Nephron progenitor cell (in vitro differentiated cells): ENCODE results near the gene MSL1.

Experiments
- DNase-seq: peaks from one replicate; pipeline ENCODE4 v3.0.0; 2021
- H3K27ac Mint-ChIP-seq: 2 replicates; pipeline ENCODE4 v1.8.0; 2021; ENCODE audit warnings: mild to moderate bottlenecking, moderate library complexity, mixed read lengths
- H3K27me3 Mint-ChIP-seq: 2 replicates; pipeline ENCODE4 v1.8.0; 2021; ENCODE audit warnings: mild to moderate bottlenecking, low read depth, mixed read lengths; ENCODE audit not compliant: poor library complexity
- H3K36me3 Mint-ChIP-seq: 2 replicates; pipeline ENCODE4 v1.8.0; 2021; ENCODE audit warnings: low read depth, mixed read lengths
- H3K4me1 Mint-ChIP-seq: 2 replicates; pipeline ENCODE4 v1.8.0; 2021; ENCODE audit warnings: mixed read lengths
- H3K4me3 Mint-ChIP-seq: 2 replicates; pipeline ENCODE4 v1.8.0; 2021; ENCODE audit warnings: mild to moderate bottlenecking, moderate library complexity, mixed read lengths
- H3K9me3 Mint-ChIP-seq: 2 replicates; pipeline ENCODE4 v1.8.0; 2021; ENCODE audit warnings: mild to moderate bottlenecking, moderate library complexity, mixed read lengths
- TF ChIP-seq, protein P1 (sequence below): fragments of 200-600 bp; sonication (generic); IDR thresholded peaks from 2 replicates; pipeline ENCODE4 v1.5.0; 2021; ENCODE audit warnings: antibody characterized with exemption

The MSL1 gene

DNA sequence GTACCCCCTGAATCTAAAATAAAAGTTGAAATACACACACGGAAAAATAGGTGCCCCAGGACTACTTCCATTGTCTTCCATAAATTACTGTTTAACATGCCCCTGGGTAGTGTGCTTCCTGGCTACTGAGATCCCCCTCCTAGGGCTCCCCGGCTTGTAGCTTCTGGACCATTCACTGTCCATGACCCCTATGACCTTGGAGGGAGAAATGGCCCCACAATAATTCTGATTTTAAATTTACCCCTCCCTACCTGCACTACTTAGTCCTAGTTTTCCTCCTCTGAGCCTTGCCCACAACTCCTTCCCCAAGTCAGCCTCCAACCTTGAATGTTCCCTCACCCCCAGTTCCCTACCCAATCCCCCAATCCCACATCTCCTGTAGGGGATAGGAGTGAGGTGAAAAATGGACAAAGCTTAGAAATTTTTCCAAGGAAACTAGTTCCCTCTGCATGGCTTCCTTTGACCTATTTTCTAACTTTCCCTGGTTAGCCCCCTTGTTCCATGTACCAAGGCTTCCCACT is 9.5 kb upstream of the MSL1 start:
- TF ChIP-seq, protein P1, sequence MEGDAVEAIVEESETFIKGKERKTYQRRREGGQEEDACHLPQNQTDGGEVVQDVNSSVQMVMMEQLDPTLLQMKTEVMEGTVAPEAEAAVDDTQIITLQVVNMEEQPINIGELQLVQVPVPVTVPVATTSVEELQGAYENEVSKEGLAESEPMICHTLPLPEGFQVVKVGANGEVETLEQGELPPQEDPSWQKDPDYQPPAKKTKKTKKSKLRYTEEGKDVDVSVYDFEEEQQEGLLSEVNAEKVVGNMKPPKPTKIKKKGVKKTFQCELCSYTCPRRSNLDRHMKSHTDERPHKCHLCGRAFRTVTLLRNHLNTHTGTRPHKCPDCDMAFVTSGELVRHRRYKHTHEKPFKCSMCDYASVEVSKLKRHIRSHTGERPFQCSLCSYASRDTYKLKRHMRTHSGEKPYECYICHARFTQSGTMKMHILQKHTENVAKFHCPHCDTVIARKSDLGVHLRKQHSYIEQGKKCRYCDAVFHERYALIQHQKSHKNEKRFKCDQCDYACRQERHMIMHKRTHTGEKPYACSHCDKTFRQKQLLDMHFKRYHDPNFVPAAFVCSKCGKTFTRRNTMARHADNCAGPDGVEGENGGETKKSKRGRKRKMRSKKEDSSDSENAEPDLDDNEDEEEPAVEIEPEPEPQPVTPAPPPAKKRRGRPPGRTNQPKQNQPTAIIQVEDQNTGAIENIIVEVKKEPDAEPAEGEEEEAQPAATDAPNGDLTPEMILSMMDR: no peak
- peak overlapping the region; percentile 67 for H3K4me3 Mint-ChIP-seq

DNA sequence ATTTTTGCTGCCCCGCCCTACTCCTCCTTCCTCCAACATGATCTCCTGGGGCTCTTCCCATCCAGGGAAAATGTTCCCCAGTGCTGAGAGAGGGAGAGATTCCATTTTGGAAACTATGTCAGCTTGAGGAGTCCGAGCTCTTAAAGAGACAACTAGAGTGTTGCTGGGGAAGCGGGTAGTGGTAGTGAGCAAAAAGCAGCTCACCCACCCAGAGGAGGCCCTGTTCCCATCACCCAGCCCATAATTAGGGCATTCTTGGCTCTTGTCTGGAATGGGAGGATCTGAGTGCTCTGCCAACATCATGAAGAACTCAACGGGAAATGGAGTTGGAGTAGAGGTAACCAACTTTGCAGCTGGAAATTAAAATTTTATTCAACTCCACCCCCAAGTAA is 9.1 kb upstream of the MSL1 start:
- TF ChIP-seq, protein P1: no peak
- H3K36me3 Mint-ChIP-seq: no peaks in the 10 kb centered on the region
- H3K9me3 Mint-ChIP-seq: no peaks in the 10 kb centered on the region
- DNase-seq: no peak
- no peak overlapping the region for H3K27ac Mint-ChIP-seq
- peak overlapping the region; percentile 76 for H3K4me3 Mint-ChIP-seq
- peaks cover 84% of the 10 kb centered on the region for H3K4me1 Mint-ChIP-seq
- peaks cover 2% of the 10 kb centered on the region for H3K27me3 Mint-ChIP-seq

More for the DNA sequence above, 9.5 kb upstream of the MSL1 start:
- H3K4me1 Mint-ChIP-seq: peaks cover 89% of the 10 kb centered on the region
- no peak for DNase-seq
- no peaks in the 10 kb centered on the region for H3K36me3 Mint-ChIP-seq
- peak overlapping the region; percentile 99 for H3K27ac Mint-ChIP-seq
- no peaks in the 10 kb centered on the region for H3K9me3 Mint-ChIP-seq
- peaks cover 2% of the 10 kb centered on the region for H3K27me3 Mint-ChIP-seq

DNA sequence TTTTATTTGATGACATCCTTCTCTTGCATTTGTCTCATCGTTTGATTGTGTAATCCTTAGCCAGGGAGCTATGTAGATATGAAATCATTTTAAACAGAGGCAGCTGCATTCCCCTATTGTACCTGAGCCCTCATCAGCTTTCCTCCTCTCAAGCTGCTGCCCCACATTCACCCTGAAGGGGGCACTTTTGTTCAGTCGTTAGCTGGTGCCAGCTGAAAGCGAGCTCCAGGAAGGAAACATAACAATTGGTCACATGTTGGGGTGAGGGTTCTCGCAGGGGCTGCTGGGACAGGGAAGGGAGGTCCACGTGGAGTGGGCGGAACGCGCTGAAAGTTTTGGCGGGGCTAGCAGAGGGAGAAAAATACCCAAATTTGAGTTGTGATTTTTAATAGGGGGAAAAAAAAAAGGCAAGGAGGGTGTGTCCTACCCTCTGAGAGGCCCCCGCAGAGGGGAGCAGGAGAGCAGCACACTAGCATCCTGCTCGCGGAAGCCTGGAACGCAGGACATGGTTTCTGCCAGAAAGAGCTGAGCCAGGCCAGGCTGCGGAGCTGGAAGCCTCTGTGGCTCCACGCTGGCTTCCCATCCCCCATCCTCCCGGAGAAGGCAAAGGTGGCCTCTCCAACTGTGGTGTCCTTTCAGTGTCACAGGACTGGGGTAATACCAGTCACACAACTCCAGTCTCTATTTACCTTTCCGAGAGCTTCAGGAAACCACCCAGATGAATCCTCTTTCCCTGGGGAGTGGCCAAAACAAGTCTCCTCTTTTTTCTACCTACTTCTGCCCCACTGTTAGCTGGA is 8.5 kb upstream of the MSL1 start:
- Mint-ChIP-seq H3K9me3 (no peaks in the 10 kb centered on the region), H3K36me3 (peaks cover 4% of the 10 kb centered on the region), H3K27me3 (peaks cover 2% of the 10 kb centered on the region), H3K4me3 (peak overlapping the region; percentile 76), H3K4me1 (peaks cover 84% of the 10 kb centered on the region), H3K27ac (peak overlapping the region; percentile 90)
- TF ChIP-seq, protein P1: peak; percentile 60
- peak; percentile 83 for DNase-seq

DNA sequence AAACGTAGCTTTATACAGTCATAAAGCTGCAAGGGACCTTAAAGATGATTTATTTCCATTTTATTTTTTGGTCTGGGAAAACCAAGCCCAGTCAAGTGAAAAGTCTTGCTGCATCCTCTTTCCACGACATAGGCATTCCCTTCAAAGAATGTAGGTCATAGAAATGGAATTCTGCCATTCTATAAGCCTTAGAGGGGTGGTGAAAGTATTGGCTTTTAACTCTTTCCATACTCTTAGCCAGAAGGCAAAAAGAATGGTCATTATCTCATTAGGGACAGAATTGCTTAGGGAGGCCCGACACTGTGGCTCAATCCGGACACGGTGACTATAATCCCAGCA is 7.9 kb upstream of the MSL1 start:
- Mint-ChIP-seq H3K4me1 (peaks cover 85% of the 10 kb centered on the region), H3K27ac (peak overlapping the region; percentile 90), H3K27me3 (peaks cover 2% of the 10 kb centered on the region), H3K36me3 (peaks cover 6% of the 10 kb centered on the region), H3K9me3 (no peaks in the 10 kb centered on the region), H3K4me3 (peak overlapping the region; percentile 76)
- no peak for DNase-seq
- TF ChIP-seq, protein P1: no peak

DNA sequence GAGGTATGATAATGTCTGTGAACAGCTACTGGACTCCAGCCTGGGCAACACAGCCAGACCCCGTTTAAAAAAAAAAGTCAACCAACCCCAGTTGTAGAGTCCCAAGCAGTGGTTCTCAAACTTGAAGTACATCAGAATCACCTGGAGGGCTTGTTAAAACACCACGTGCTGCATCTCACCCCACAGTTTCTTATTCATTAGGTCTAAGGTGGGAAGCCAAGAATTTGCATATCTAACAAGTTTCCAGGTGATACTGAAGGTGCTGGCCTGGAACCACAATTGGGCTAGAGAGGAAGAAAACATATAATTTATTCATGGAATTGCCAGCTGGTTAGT is 6.7 kb upstream of the MSL1 start:
- Mint-ChIP-seq H3K27me3 (no peaks in the 10 kb centered on the region), H3K36me3 (peaks cover 6% of the 10 kb centered on the region), H3K4me3 (no peak overlapping the region), H3K27ac (peak overlapping the region; percentile 90), H3K9me3 (no peaks in the 10 kb centered on the region), H3K4me1 (peaks cover 87% of the 10 kb centered on the region)
- DNase-seq: no peak
- TF ChIP-seq, protein P1: no peak
